ENCODE measurements around the gene CA5A. TPM values are rescaled to one million over a fixed set of nuclear protein-coding genes. Genes with fewer than 3 reads are reported as not detected.

The CA5A gene
- total and polyA plus RNA-seq, 2 experiments from 2014 or later, result not detected

- TF ChIP-seq ZNF462 (CRISPR knock-in tag; IDR thresholded peaks at IDR 0.05), result no peak
- no peak for TF ChIP-seq ETS1 (IDR thresholded peaks at IDR 0.05)
Observed at GRCh38 chr16:87953308-87954215, 17.2 kb upstream of the CA5A start (continued).

GRCh38 chr16:87952751-87953150, 16.4 kb upstream of the CA5A start:
- ATAC-seq (no peak), DNase-seq (ENCODE audit: low spot score) (no peak)
- H3K4me3 ChIP-seq, result peak overlapping the region; percentile 100
- Mint-ChIP-seq H3K27me3 (ENCODE audit: insufficient read depth, low read depth, poor library complexity) (peaks cover 7% of the 10 kb centered on the region), H3K4me3 (peak overlapping the region; percentile 89), H3K9me3 (no peaks in the 10 kb centered on the region), H3K4me1 (peaks cover 41% of the 10 kb centered on the region), H3K27ac (no peak overlapping the region), H3K36me3 (ENCODE audit: low read depth) (peaks cover 25% of the 10 kb centered on the region)
- H2AFZ ChIP-seq, result no peak overlapping the region
- peak overlapping the region; percentile 99 for H3K4me2 ChIP-seq
- no peaks in the 10 kb centered on the region for H3K27me3 ChIP-seq (ENCODE audit: insufficient read depth)
- H4K20me1 ChIP-seq (replicated peaks; ENCODE audit: insufficient read depth), result peaks cover 18% of the 10 kb centered on the region
- peaks cover 60% of the 10 kb centered on the region for H3K79me2 ChIP-seq (replicated peaks; ENCODE audit: insufficient read depth)
- no peaks in the 10 kb centered on the region; the same call in 1 of the 2 replicates for H3K36me3 ChIP-seq (ENCODE audit: insufficient read depth)
- H3F3A ChIP-seq (replicated peaks; ENCODE audit: low read depth), result 0 out of 2 replicates have a peak, but pooled peaks cover 9% of the 10 kb centered on the region
- no peak overlapping the region for H3K27ac ChIP-seq (ENCODE audit: low read depth)
- peaks cover 10% of the 10 kb centered on the region for H3K4me1 ChIP-seq (ENCODE audit: insufficient read depth)
- H3K9me2 ChIP-seq (ENCODE audit: insufficient read depth), result no peaks in the 10 kb centered on the region
- TF ChIP-seq JUNB (IDR thresholded peaks at IDR 0.05; ENCODE audit: unreplicated experiment) (no peak), ZNF114 (CRISPR knock-in tag; IDR thresholded peaks at IDR 0.05) (no peak), EZH2phosphoT487 (IDR thresholded peaks at IDR 0.05; ENCODE audit: unreplicated experiment) (no peak), STAT1 (IDR thresholded peaks at IDR 0.05; ENCODE audit: unreplicated experiment) (no peak), ZNF462 (CRISPR knock-in tag; IDR thresholded peaks at IDR 0.05) (no peak), CREB1 (CRISPR knock-in tag; IDR thresholded peaks at IDR 0.05; ENCODE audit: low read depth) (no peak)

Measured in GM23338 (cell line).